Activated naive CD4-positive, alpha-beta T cell treated with anti-CD3 and anti-CD28 coated beads, Interleukin-2, amount 50 U/mL, for 24 hours (primary cell): ENCODE data around the gene PDE3A.
"Not testable (repeated sequence)": the region's sequence is repeated elsewhere in the genome, so short reads cannot be mapped to it uniquely, and the experiment has no call there.

Experiments
- H3K27ac Mint-ChIP-seq: one replicate; pipeline ENCODE4 v1.8.0; 2021; ENCODE audit warnings: mild to moderate bottlenecking, mixed read lengths
- H3K27me3 Mint-ChIP-seq: one replicate; pipeline ENCODE4 v1.8.0; 2021; ENCODE audit warnings: mixed read lengths
- H3K36me3 Mint-ChIP-seq: one replicate; pipeline ENCODE4 v1.8.0; 2021; ENCODE audit warnings: mixed read lengths
- H3K4me1 Mint-ChIP-seq: one replicate; pipeline ENCODE4 v1.8.0; 2021; ENCODE audit warnings: mixed read lengths
- H3K4me3 Mint-ChIP-seq: one replicate; pipeline ENCODE4 v1.8.0; 2021; ENCODE audit warnings: mild to moderate bottlenecking, mixed read lengths
- H3K9me3 Mint-ChIP-seq: one replicate; pipeline ENCODE4 v1.8.0; 2021; ENCODE audit warnings: mixed read lengths

Gene PDE3A

GRCh38 chr12:20592556-20592955 is 224.2 kb downstream of the PDE3A start:
- Mint-ChIP-seq H3K9me3 (no peaks in the 10 kb centered on the region), H3K4me3 (no peak overlapping the region), H3K4me1 (no peaks in the 10 kb centered on the region), H3K36me3 (no peaks in the 10 kb centered on the region), H3K27ac (no peak overlapping the region), H3K27me3 (no peaks in the 10 kb centered on the region)

- Mint-ChIP-seq H3K27ac (no peak overlapping the region), H3K36me3 (no peaks in the 10 kb centered on the region), H3K9me3 (no peaks in the 10 kb centered on the region), H3K27me3 (no peaks in the 10 kb centered on the region), H3K4me3 (no peak overlapping the region), H3K4me1 (no peaks in the 10 kb centered on the region)
These were observed 225.3 kb downstream of the PDE3A start for GRCh38 chr12:20593611-20594010.

- Mint-ChIP-seq H3K27ac (no peak overlapping the region), H3K36me3 (no peaks in the 10 kb centered on the region), H3K4me1 (no peaks in the 10 kb centered on the region), H3K27me3 (no peaks in the 10 kb centered on the region), H3K9me3 (no peaks in the 10 kb centered on the region), H3K4me3 (no peak overlapping the region)
These were observed 227.7 kb downstream of the PDE3A start for GRCh38 chr12:20596061-20596460.

- Mint-ChIP-seq H3K36me3 (no peaks in the 10 kb centered on the region), H3K27ac (no peak overlapping the region), H3K4me3 (no peak overlapping the region), H3K9me3 (no peaks in the 10 kb centered on the region), H3K27me3 (no peaks in the 10 kb centered on the region), H3K4me1 (no peaks in the 10 kb centered on the region)
These were observed 231.4 kb downstream of the PDE3A start for GRCh38 chr12:20599757-20600156.

GRCh38 chr12:20601668-20602280 is 233.4 kb downstream of the PDE3A start:
- no peaks in the 10 kb centered on the region for H3K27me3 Mint-ChIP-seq
- no peaks in the 10 kb centered on the region for H3K4me1 Mint-ChIP-seq
- H3K9me3 Mint-ChIP-seq, result no peaks in the 10 kb centered on the region
- no peak overlapping the region for H3K4me3 Mint-ChIP-seq
- H3K27ac Mint-ChIP-seq, result no peak overlapping the region
- H3K36me3 Mint-ChIP-seq, result no peaks in the 10 kb centered on the region

GRCh38 chr12:20602641-20603391 is 234.5 kb downstream of the PDE3A start:
- Mint-ChIP-seq H3K36me3 (no peaks in the 10 kb centered on the region), H3K4me3 (no peak overlapping the region), H3K27me3 (no peaks in the 10 kb centered on the region), H3K27ac (no peak overlapping the region), H3K4me1 (no peaks in the 10 kb centered on the region), H3K9me3 (no peaks in the 10 kb centered on the region)

GRCh38 chr12:20604408-20605067 is 236.2 kb downstream of the PDE3A start:
- Mint-ChIP-seq H3K27ac (no peak overlapping the region), H3K36me3 (no peaks in the 10 kb centered on the region), H3K4me1 (no peaks in the 10 kb centered on the region), H3K27me3 (no peaks in the 10 kb centered on the region), H3K9me3 (no peaks in the 10 kb centered on the region), H3K4me3 (no peak overlapping the region)

GRCh38 chr12:20615020-20615419 is 246.7 kb downstream of the PDE3A start:
- H3K4me3 Mint-ChIP-seq, H3K36me3 Mint-ChIP-seq, H3K27me3 Mint-ChIP-seq, H3K9me3 Mint-ChIP-seq, H3K4me1 Mint-ChIP-seq, H3K27ac Mint-ChIP-seq: not testable (repeated sequence)

GRCh38 chr12:20616093-20616492 is 247.8 kb downstream of the PDE3A start:
- Mint-ChIP-seq H3K27ac (no peak overlapping the region), H3K27me3 (no peaks in the 10 kb centered on the region), H3K36me3 (no peaks in the 10 kb centered on the region), H3K4me3 (no peak overlapping the region), H3K4me1 (no peaks in the 10 kb centered on the region), H3K9me3 (no peaks in the 10 kb centered on the region)

GRCh38 chr12:20620261-20620660 is 251.9 kb downstream of the PDE3A start:
- Mint-ChIP-seq H3K4me3 (no peak overlapping the region), H3K27me3 (no peaks in the 10 kb centered on the region), H3K9me3 (no peaks in the 10 kb centered on the region), H3K4me1 (no peaks in the 10 kb centered on the region), H3K36me3 (no peaks in the 10 kb centered on the region), H3K27ac (no peak overlapping the region)

- H3K27ac Mint-ChIP-seq, result no peak overlapping the region
- no peaks in the 10 kb centered on the region for H3K27me3 Mint-ChIP-seq
- H3K36me3 Mint-ChIP-seq, result no peaks in the 10 kb centered on the region
- H3K9me3 Mint-ChIP-seq, result no peaks in the 10 kb centered on the region
- H3K4me1 Mint-ChIP-seq, result no peaks in the 10 kb centered on the region
- no peak overlapping the region for H3K4me3 Mint-ChIP-seq
These were observed 256.4 kb downstream of the PDE3A start for GRCh38 chr12:20624718-20625117.

GRCh38 chr12:20625531-20625930 is 257.2 kb downstream of the PDE3A start:
- Mint-ChIP-seq H3K4me3 (no peak overlapping the region), H3K4me1 (no peaks in the 10 kb centered on the region), H3K9me3 (no peaks in the 10 kb centered on the region), H3K36me3 (no peaks in the 10 kb centered on the region), H3K27me3 (no peaks in the 10 kb centered on the region), H3K27ac (no peak overlapping the region)

GRCh38 chr12:20627001-20627588 is 258.8 kb downstream of the PDE3A start:
- Mint-ChIP-seq H3K27ac (no peak overlapping the region), H3K4me3 (no peak overlapping the region), H3K27me3 (no peaks in the 10 kb centered on the region), H3K9me3 (no peaks in the 10 kb centered on the region), H3K36me3 (no peaks in the 10 kb centered on the region), H3K4me1 (no peaks in the 10 kb centered on the region)

GRCh38 chr12:20628226-20628787 is 260.0 kb downstream of the PDE3A start:
- H3K9me3 Mint-ChIP-seq, result no peaks in the 10 kb centered on the region
- no peaks in the 10 kb centered on the region for H3K4me1 Mint-ChIP-seq
- no peaks in the 10 kb centered on the region for H3K36me3 Mint-ChIP-seq
- H3K4me3 Mint-ChIP-seq, result no peak overlapping the region
- H3K27ac Mint-ChIP-seq, result no peak overlapping the region
- H3K27me3 Mint-ChIP-seq, result no peaks in the 10 kb centered on the region

GRCh38 chr12:20628999-20629398 is 260.7 kb downstream of the PDE3A start:
- no peaks in the 10 kb centered on the region for H3K27me3 Mint-ChIP-seq
- H3K9me3 Mint-ChIP-seq, result no peaks in the 10 kb centered on the region
- H3K36me3 Mint-ChIP-seq, result no peaks in the 10 kb centered on the region
- H3K4me1 Mint-ChIP-seq, result no peaks in the 10 kb centered on the region
- H3K4me3 Mint-ChIP-seq, result no peak overlapping the region
- H3K27ac Mint-ChIP-seq, result no peak overlapping the region
